HG02642 (cell line): ENCODE results near the gene ITGAL.

Experiments used
- ATAC-seq: cut with Tn5 transposase; IDR thresholded peaks from one replicate; pipeline ENCODE4 v1.9.1; 2021; ENCODE audit warnings: mild to moderate bottlenecking; ENCODE audit not compliant: unreplicated experiment, poor library complexity

ITGAL gene

DNA sequence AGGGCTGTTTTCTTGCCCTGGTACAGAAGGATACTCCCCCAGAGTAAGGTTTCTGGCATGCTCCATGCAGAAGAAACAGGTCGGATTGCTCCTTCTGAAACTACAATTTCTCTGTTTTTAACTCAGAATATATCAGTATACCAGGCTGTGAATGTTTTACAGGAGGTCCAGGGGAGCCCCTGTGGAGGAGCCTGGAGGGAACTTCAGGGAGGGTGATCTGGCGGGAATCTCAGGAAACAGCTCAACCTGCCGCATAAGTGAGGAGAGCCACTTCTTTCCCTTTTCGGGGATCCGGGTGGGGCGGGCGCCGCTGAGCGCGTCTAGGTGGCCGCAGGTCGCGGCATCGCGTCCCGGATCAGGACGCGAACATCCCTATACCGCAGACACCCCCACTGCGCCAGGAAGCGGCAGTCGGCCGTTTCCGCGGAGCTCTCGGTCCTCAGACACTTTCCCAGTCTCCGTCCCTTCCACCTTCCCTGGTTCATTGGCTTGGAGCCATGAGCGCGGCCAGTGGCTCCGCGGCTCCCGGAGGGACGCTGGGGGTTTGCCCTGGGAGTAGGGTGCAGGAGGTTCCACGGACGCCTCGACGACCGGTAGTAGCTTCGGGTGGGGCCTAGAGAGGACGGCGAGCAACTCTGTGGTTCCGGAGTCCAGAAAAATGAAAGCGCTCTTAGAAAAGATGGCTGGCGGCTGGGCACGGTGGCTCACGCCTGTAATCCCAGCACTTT lies 88.7 kb downstream of the ITGAL start:
- no peak for ATAC-seq

GRCh38 chr16:30562021-30562420 lies 89.5 kb downstream of the ITGAL start:
- ATAC-seq = no peak

DNA sequence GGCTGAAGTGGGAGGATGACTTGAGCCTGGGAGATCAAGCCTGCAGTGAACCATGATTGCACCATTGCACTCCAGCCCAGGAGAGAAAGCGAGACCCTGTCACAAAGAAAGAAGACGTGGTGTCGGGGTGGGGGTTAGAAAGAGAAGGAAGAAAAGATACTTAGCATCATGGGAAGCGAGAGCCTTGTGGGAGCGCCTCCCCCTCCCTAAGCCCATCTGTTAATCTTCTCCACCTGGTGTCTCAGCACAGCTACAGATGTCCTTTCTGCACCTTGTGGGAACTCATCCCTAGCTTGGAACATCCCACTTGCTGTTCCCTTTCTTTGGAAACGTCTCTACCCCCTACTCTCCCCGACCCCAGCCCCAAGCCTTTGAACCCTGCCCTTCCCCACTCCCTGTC lies 93.0 kb downstream of the ITGAL start:
- ATAC-seq = no peak

DNA sequence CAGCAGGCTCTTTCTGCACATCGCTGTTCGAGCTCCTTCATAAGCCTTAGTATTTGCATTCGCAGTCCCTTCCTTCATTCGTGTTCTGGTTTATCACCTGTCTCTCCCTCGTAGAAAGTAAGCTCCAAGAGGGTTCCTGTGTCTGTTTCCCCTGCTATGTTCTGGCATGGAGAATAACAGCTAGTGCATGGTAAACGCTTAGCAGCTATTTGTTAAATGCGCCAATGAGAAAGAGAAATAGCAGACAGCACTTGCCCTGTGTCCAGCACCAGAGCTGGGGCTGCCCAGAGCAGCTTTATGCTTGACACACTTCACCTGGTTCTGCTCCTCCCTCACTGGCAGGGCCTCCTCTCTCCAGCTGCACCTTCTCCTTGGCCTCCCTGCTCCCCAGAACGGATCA lies 93.4 kb downstream of the ITGAL start:
- ATAC-seq = no peak

GRCh38 chr16:30566531-30566930 lies 94.0 kb downstream of the ITGAL start:
- ATAC-seq = no peak

DNA sequence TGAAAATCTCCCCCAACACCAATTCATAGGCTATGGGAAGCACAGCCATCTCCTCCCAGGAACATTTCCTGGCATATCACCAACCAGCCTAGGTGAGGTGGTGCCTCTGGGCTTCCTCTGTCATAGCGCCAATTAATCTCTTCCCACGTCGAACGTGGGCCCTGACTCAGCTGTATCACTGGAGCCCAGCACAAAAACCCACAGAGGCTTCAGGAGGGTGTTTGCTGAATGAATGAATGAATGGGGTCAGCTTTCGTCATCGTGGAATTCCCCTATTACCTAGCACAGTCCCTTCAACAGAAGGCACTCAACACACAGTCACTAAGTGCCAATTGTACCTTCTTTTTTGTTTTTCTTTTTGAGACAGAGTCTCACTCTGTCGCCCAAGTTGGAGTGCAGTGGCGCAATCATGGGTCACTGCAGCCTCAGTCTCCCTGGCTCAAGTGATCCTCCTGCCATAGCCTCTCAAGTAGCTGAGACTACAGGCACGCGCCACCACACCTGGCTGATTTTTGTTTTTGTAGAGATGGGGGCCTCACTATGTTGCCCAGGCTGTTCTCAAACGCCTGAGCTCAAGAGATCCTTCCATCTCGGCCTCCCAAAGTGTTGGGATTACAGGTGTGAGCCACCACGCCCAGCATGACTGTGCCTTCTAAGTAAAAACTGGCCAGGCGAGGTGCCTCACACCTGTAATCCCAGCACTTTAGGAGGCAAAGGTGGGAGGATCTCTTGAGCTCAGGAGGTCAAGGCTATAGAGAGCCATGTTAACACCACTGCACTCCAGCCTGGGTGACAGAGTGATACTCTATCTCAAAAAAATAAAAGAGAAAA lies 94.8 kb downstream of the ITGAL start:
- no peak for ATAC-seq

DNA sequence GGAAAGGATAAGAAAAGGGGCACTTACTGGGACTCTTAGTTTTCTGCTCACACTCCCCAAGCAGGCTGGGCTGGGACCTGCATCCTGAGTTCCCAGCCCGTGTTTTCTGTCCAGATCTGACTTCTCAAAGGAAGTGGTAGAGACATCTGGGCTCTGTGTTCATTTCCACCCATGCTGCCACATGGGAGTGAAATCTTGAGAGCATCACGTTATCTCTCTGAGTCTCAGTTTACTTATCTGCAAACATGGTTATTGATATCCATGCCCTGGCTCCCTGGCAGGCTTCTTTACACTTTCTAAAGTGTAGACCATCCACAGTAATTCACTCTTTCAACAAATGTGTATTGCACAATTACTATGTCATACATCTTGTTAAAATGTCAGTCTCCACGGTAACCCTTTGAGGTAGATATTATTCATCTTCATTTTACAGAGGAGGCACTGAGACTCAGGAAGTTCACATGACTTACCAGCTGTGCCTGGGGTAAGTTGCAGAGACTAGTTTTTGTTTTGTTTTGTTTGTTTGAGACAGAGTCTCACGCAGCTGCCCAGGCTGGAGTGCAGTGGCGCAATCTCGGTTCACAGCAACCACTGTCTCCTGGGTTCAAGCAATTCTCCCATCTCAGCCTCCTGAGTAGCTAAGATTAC lies 95.6 kb downstream of the ITGAL start:
- no peak for ATAC-seq

DNA sequence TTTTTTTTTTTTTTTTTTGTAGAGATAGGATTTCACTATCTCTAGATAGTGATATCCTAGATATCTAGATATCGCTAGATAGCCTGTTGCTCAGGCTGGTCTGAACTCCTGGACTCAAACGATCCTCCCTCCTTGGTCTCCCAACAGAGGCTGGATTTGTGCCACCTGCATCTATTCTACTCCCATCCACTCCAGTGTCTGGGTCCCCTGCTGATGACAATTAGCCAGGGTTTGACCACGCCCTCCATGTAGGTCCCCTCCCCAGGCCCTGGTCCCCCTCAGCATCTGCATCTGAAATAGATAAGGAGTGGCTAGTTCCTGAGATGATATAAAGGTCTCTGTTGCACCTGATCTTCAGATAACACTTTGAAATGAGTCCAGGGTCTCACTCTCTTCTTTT lies 96.7 kb downstream of the ITGAL start:
- ATAC-seq = no peak

- ATAC-seq = no peak
Observed at GRCh38 chr16:30569746-30570635, 97.4 kb downstream of the ITGAL start.

DNA sequence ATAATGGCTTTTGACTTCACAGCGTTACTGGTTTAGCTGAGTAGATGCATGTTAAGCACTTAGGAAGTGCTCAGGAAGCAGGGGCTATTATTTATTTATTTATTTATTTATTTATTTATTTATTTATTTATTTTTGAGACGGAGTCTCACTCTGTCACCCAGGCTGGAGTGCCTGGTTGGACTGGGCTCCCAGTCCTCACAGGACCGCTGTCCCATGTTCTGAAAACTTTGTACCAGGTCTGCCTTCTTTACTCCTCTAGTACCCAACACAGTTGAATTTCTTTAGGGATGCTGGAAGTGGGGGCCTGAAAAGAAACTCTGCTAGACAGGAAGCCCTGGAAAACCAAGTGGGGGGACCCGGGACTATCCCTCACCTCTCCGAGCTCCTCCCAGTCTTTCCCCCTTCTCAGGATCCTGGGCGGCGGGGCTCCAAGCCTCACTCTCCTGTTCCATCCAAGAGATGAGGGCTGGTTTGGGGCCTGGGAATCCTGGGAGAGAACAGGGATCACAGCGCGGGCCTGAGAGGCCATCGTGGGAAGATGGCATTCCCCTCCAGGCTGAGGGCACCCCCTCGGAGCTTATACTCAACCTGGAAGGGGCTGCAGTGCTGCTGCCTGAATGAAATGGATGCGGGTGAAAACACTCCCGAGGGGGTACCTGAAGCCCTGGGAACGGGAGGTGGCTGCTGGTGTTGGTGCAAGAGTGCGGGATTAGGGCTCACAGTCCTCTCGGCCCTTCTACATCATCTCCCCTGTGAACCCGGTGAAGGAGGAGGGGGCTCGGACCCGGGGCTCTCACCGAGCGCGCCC lies 98.3 kb downstream of the ITGAL start:
- no peak for ATAC-seq

GRCh38 chr16:30571445-30572322 lies 99.1 kb downstream of the ITGAL start, which contains the start of gene ZNF688:
Gene ZNF688 (minus strand): TSS chr16:30571714. CDS start chr16:30571629, 85 bp downstream.
- ATAC-seq = peak; percentile 78
